Activated CD4-positive, CD25-positive, alpha-beta regulatory T cell treated with anti-CD3 and anti-CD28 coated beads, Interleukin-2, amount 50 U/mL, for 24 hours (primary cell): Measurements from ENCODE around the gene POLR2F.
A peak's percentile ranks its signal among the peaks of the same experiment; 100 is the strongest.
"Not testable (repeated sequence)": the region's sequence is repeated elsewhere in the genome, so short reads cannot be mapped to it uniquely, and the experiment has no call there.

Experiments
- ATAC-seq, 2 donors: fragments of 150-1000 bp; cut with Tn5 transposase; one replicate each; pipeline ENCODE4 v1.10.0; 2021; ENCODE audit warnings: mild to moderate bottlenecking in 1 of 2, moderate library complexity in 1 of 2

Gene POLR2F

DNA sequence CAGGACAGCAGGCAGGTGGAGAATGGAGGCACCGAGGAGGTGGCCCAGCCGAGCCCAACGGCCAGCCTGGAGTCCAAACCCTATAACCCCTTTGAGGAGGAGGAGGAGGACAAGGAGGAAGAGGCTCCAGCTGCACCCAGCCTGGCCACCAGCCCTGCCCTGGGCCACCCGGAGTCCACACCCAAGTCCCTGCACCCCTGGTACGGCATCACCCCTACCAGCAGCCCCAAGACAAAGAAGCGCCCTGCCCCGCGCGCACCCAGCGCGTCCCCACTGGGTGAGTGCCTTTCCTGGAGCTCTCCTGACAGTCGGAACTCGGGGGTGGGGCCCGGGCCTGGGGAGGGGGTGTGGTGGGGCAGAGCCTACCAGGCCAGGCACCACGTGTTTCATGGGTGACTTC is 27.7 kb upstream of the POLR2F start:
- ATAC-seq: no peak

GRCh38 chr22:37926358-37926757 is 27.1 kb upstream of the POLR2F start:
- no peak for ATAC-seq

- ATAC-seq: no peak
These were observed 26.5 kb upstream of the POLR2F start for GRCh38 chr22:37926771-37927636.

- ATAC-seq: no peak
These were observed 25.9 kb upstream of the POLR2F start for GRCh38 chr22:37927637-37927936.

DNA sequence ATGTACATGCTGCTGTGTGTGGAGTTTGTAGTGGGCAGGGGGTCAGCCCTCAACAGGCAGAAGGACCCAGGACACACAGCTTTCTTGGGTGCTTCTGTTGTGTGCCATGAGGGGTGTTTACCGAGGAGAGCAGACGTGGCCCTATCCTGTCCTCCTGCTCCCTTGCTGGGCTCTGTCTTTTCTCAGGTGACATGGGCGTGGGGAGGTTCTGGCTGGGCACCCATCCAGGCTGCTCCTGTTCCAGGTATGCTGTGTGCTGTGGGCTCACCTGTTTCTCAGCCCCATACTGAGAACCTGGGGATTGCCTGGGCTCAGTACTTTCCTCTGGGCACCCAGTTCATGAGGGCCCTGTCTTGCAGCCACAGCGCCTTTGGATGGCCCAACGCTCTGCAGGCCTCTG is 24.1 kb upstream of the POLR2F start:
- ATAC-seq: no peak

- peak in 1 of 2 donors; percentile 18 for ATAC-seq
These were observed 23.1 kb upstream of the POLR2F start for GRCh38 chr22:37930270-37930951.

- no peak for ATAC-seq
These were observed 22.5 kb upstream of the POLR2F start for GRCh38 chr22:37930952-37931440.

DNA sequence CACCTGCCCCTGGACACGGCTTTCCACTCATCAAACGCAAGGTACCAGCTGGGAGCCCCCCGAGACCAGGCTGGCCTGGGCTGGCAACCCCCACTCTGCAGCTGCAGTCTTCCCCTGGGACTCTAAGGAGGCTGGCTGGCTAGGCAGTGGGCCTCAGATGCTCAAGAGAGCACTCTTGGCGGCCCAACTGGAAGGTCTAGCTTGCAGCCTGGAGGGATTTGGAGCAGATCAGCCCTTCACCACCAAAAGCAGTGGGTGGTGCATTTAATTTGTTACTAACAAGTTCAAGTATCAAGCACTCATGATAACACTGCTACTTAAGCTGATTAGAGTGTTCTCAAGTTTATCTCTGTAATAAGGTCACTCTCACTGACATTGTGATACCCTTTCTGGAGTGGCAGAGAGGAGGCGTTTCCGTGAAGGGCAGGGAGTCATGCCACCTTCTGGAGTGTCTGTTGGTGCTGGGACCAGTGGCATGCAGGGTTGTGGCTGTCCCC is 21.6 kb upstream of the POLR2F start:
- no peak for ATAC-seq

DNA sequence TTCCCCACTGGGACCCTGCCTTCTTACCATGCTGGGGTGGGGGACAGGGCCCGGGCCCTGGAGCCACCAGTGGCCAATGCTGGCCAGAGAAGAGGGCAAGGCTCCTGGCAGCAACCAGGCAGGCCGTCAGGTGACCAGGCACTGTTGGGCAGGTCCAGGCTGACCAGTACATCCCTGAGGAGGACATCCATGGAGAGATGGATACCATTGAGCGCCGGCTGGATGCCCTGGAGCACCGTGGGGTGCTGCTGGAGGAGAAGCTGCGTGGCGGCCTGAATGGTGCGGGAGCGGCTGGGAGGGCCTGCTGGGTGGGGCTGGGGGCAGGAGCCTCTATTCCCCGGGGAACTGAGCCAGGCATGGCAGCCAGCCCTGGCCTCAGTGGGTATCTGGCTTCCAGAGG is 21.1 kb upstream of the POLR2F start:
- no peak for ATAC-seq

GRCh38 chr22:37932821-37933578 is 20.5 kb upstream of the POLR2F start:
- ATAC-seq: no peak

DNA sequence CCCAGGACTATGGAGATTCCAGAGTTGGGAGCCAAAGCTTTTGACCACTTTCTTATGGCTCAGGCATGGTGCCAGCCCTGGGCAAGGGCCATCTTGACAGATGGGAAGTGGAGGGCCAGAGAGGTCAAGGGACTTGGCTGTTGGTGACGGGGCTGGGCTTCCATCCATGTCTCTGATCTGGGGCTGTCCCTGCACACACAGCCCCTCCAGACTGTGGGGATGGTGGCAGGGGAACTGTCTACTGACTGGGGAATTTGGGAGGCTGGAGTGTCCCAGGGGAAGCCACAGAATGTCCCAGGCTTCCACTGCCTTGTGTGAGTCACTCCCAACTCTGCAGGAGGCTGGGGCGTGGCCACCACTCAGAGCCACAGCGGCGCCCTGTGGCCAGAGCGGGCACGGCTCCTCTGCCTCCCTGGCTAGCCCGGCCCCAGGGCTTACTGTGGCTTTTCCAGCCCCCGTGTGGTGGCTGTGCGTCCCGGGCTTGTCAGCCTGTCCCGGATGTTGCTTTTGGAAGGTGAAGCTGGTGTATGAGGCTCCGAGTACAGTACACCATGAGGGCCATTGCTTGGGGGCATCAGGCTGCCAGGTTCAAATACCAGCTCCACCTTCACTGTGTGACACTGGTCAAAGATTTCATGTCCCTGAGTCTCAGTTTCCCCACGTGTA is 19.7 kb upstream of the POLR2F start:
- peak; percentile 98 to 99 for ATAC-seq

- no peak for ATAC-seq
These were observed 12.7 kb upstream of the POLR2F start for GRCh38 chr22:37940698-37941376.

DNA sequence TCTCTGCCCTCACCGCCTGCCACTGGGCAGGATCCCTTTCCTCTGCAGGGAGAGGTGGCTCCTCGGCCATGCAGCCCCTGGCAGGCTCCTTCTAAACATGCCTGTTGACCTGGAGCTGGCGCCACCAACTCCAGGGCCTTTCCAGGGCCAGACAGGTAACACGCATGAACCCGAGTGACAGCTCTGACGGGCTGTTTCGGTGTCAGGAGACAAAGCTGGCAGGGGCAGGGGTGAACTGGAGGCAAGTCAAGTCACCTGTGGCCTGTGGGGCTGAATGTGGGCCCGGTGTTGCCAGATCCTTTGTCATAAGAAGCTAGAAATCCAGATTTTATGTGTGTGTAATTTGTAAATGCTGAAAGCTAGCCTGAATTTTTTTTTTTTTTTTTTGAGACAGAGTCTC is 11.4 kb upstream of the POLR2F start:
- ATAC-seq: no peak

DNA sequence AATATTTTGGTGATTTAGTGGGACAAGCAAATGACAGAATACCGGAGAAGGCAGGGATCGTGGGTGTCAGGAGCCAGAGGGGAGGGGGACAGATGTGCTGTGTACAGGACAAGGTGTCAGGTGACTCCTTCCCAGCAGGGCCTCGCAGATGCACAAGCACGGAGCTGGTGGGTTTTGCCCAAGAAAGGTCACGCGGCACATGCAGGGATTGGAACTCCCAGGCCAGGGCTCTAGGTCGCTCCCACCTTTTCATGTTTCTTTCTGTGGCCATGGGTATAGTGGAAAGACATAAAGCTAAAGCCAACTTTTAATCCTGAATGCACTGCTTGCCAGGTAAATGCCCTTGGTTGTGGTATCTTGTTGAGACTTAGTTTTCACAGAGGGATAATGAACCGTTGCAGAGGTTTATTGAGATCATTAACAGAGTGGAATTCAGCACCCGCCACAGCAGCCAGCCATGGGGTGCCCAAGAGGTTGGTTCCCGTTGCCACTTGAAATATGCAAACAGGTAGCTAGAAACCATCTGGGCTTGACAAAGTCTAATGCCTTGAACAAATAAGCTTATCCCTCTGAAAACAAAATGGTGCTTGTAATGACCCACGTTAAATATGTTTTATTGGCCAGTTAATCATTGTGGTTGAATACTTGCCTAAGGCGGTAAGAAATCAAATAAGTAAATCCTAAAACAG is 10.2 kb upstream of the POLR2F start:
- no peak for ATAC-seq

DNA sequence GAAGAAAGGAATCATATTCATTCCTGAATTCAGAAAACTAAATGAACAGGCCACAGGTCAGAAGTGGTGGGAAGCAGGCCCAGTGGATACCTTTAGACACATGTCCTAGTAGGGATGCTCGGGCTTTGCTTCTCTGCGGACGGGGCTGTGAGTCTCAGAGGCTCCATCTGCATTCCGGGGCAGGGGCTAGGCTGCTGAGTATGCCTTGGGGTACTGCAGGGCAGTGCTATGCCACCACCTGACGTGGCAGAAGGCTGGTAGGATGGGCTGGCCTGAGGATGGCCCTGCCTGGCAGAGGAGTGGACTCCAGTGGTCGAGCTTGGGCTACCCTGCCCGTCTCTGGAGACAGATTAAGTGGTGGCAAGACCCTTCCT is 9.7 kb upstream of the POLR2F start:
- ATAC-seq: no peak

GRCh38 chr22:37944423-37944822 is 9.1 kb upstream of the POLR2F start:
- ATAC-seq: not testable (repeated sequence)

GRCh38 chr22:37947142-37947795 is 6.2 kb upstream of the POLR2F start:
- not testable (repeated sequence) for ATAC-seq

GRCh38 chr22:37951305-37951704 is 2.2 kb upstream of the POLR2F start:
- no peak for ATAC-seq

DNA sequence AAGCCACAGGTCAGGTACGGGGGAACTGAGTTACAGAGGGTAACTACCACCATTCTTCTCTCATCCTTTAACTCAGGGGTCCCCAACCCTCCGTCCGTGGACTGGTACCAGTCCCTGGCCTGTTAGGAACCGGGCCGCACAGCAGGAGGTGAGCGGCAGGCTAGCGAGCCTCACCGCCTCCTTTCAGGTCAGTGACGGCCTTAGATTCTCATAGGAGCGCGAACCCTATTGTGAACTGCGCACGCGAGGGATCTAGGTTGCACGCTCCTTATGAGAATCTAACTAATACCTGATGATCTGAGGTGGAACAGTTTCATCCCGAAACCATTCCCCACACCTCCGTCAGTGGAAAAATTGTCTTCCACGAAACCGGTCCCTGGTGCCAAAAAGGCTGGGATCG is 870 bp upstream of the POLR2F start:
- ATAC-seq: not testable (repeated sequence)

- peak in 1 of 2 donors; percentile 47 for ATAC-seq
These were observed 450 bp upstream of the POLR2F start for GRCh38 chr22:37953062-37953436.

GRCh38 chr22:37954686-37955085 is 1.2 kb downstream of the POLR2F start:
- ATAC-seq: no peak
